Gastroesophageal sphincter (tissue), 3 donors: ENCODE data around the gene GABRR3.

Experiments
- POLR2A ChIP-seq, 2 donors: fragments of 450-650 bp; IDR thresholded peaks; one replicate each; pipeline ENCODE4 v1.6.1; 2017; ENCODE audit warnings: antibody characterized with exemption in 2 of 2, mild to moderate bottlenecking in 2 of 2, moderate library complexity in 1 of 2
- POLR2AphosphoS5 ChIP-seq: sonication (generic); formaldehyde crosslinking; IDR thresholded peaks from one replicate; pipeline ENCODE4 v1.6.1; 2017; ENCODE audit warnings: antibody characterized with exemption
- TF ChIP-seq, protein P1 (sequence below), 4 experiments: fragments of 200-600 bp in 2 of 4; fragments of 450-650 bp in 2 of 4; sonication (generic) in 1 of 4; IDR thresholded peaks; one replicate each; pipeline ENCODE4 v1.5.1; 2017 to 2019; ENCODE audit warnings: antibody characterized with exemption in 4 of 4, mild to moderate bottlenecking in 2 of 4, moderate library complexity in 2 of 4

- TF ChIP-seq POLR2A (IDR thresholded peaks at IDR 0.05) (no peak), POLR2AphosphoS5 (no peak)
- TF ChIP-seq, protein P1, sequence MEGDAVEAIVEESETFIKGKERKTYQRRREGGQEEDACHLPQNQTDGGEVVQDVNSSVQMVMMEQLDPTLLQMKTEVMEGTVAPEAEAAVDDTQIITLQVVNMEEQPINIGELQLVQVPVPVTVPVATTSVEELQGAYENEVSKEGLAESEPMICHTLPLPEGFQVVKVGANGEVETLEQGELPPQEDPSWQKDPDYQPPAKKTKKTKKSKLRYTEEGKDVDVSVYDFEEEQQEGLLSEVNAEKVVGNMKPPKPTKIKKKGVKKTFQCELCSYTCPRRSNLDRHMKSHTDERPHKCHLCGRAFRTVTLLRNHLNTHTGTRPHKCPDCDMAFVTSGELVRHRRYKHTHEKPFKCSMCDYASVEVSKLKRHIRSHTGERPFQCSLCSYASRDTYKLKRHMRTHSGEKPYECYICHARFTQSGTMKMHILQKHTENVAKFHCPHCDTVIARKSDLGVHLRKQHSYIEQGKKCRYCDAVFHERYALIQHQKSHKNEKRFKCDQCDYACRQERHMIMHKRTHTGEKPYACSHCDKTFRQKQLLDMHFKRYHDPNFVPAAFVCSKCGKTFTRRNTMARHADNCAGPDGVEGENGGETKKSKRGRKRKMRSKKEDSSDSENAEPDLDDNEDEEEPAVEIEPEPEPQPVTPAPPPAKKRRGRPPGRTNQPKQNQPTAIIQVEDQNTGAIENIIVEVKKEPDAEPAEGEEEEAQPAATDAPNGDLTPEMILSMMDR (IDR thresholded peaks at IDR 0.05): no peak
Measured at GRCh38 chr3:97968376-97968775, 66.7 kb downstream of the GABRR3 start.
